Sigmoid colon (tissue), 7 donors: ENCODE data around the gene CEBPB. TPM values are rescaled to one million over a fixed set of nuclear protein-coding genes. Genes with fewer than 3 reads are reported as not detected.

ENCODE experiments used
- DNase-seq: peaks from one replicate; pipeline ENCODE4 v3.0.0-alpha.2; 2019
- H3K27ac ChIP-seq, 4 donors: fragments of 200-600 bp; sonication (generic); one replicate each; pipeline ENCODE4 v1.5.1; 2016 to 2019; ENCODE audit warnings: mild to moderate bottlenecking in 1 of 4
- H3K27me3 ChIP-seq, 3 donors: fragments of 200-600 bp; sonication (generic); one replicate each; pipeline ENCODE4 v1.5.1; 2019; ENCODE audit warnings: mild to moderate bottlenecking in 1 of 3
- H3K36me3 ChIP-seq, 4 donors: fragments of 200-600 bp; sonication (generic); one replicate each; pipeline ENCODE4 v1.5.1; 2016 to 2019
- H3K4me1 ChIP-seq, 4 donors: fragments of 200-600 bp; sonication (generic); one replicate each; pipeline ENCODE4 v1.5.1; 2017 to 2019
- H3K4me3 ChIP-seq, 4 donors: fragments of 200-600 bp; sonication (generic); one replicate each; pipeline ENCODE4 v1.5.1; 2017 to 2019; ENCODE audit warnings: mild to moderate bottlenecking in 2 of 4, moderate library complexity in 1 of 4
- H3K9me3 ChIP-seq, 4 donors: fragments of 200-600 bp in 3 of 4; sonication (generic) in 3 of 4; one replicate each; pipeline versions ENCODE4 v1.5.1 to v1.6.1; 2013 to 2019
- CTCF ChIP-seq, 4 experiments: fragments of 450-650 bp in 3 of 4; fragments of 200-600 bp in 1 of 4; IDR thresholded peaks; one replicate each; pipeline ENCODE4 v1.5.1; 2016 to 2019; ENCODE audit warnings: antibody characterized with exemption in 4 of 4, mild to moderate bottlenecking in 3 of 4, moderate library complexity in 2 of 4
- EP300 ChIP-seq, 4 donors: sonication (generic); formaldehyde crosslinking; IDR thresholded peaks; one replicate each; pipeline ENCODE4 v1.6.1; 2017; ENCODE audit warnings: antibody characterized with exemption in 4 of 4
- POLR2A ChIP-seq, 2 donors: fragments of 450-650 bp; IDR thresholded peaks; one replicate each; pipeline ENCODE4 v1.6.1; 2016; ENCODE audit warnings: antibody characterized with exemption in 2 of 2, mild to moderate bottlenecking in 2 of 2, moderate library complexity in 2 of 2
- POLR2AphosphoS5 ChIP-seq, 4 donors: sonication (generic); formaldehyde crosslinking; IDR thresholded peaks; one replicate each; pipeline ENCODE4 v1.6.1; 2017; ENCODE audit warnings: antibody characterized with exemption in 4 of 4
- WGBS, 2 donors: extraction: QIAGEN DNeasy Blood & Tissue Kit; methylation state at CpG; one replicate each; pipeline ENCODE4 v1.1.7; 2013; 5-methylcytosine and 5-hydroxymethylcytosine counted together
- intact Hi-C: fragments of 100-400 bp; cut with DNase I; formaldehyde crosslinking; loops from one replicate; pipeline ENCODE4 v1.15.1; 2023
- polyA plus RNA-seq, 3 donors: library from polyadenylated mRNA; stranded (reverse); fragments of 200-250 nt; gene quantifications; one replicate each; pipeline ENCODE4 v1.2.3, GENCODE V29; 2013
- total RNA-seq, 4 donors: library from RNA; depleted of rRNA; stranded (reverse); fragments of >200 nt; gene quantifications; one replicate each; pipeline ENCODE4 v1.1.0, GENCODE V29; 2016
- donor health status: healthy with polysubstance abuse.
- donor health status: Bipolar disorder and iron deficiency.
- donor health status: healthy.

CEBPB gene
- total and polyA plus RNA-seq, 7 donors = 6.9 to 173 (median 53.2) TPM

- TF ChIP-seq EP300 (IDR thresholded peaks at IDR 0.05) = no peak
- TF ChIP-seq POLR2A (IDR thresholded peaks at IDR 0.05) = no peak
- TF ChIP-seq POLR2AphosphoS5 (IDR thresholded peaks at IDR 0.05) = no peak
- no peak for TF ChIP-seq CTCF (IDR thresholded peaks at IDR 0.05)
- Histone ChIP-seq H3K27me3 (no peaks in the 10 kb centered on the region), H3K4me3 (no peak overlapping the region), H3K36me3 (no peaks in the 10 kb centered on the region), H3K9me3 (no peaks in the 10 kb centered on the region), H3K4me1 (peaks cover 0 to 22% (median 17%) of the 10 kb centered on the region in 4 donors), H3K27ac (peak overlapping the region in 3 of 4 donors; percentile 28 to 86 (median 32))
- WGBS, 2 donors = 81 to 83% methylated on average over 13 of the region's 13 CpGs
- intact Hi-C loops = no loop called here
- no peak for DNase-seq
Observed at GRCh38 chr20:50220894-50221365, 30.3 kb downstream of the CEBPB start.

GRCh38 chr20:50221501-50222308, 31.1 kb downstream of the CEBPB start:
- TF ChIP-seq EP300 (IDR thresholded peaks at IDR 0.05) = no peak
- TF ChIP-seq POLR2A (IDR thresholded peaks at IDR 0.05) = no peak
- TF ChIP-seq POLR2AphosphoS5 (IDR thresholded peaks at IDR 0.05) = no peak
- TF ChIP-seq CTCF (IDR thresholded peaks at IDR 0.05) = no peak
- DNase-seq = no peak
- no peaks in the 10 kb centered on the region for H3K9me3 ChIP-seq
- H3K4me1 ChIP-seq = peaks cover 0 to 30% (median 21%) of the 10 kb centered on the region in 4 donors
- intact Hi-C loops = no loop called here
- peak overlapping the region in 3 of 4 donors; percentile 6 to 86 (median 28) for H3K27ac ChIP-seq
- no peak overlapping the region for H3K4me3 ChIP-seq
- no peaks in the 10 kb centered on the region for H3K36me3 ChIP-seq
- no peaks in the 10 kb centered on the region for H3K27me3 ChIP-seq
- WGBS, 2 donors = 86 to 88% methylated on average over 18 of the region's 18 CpGs

DNA sequence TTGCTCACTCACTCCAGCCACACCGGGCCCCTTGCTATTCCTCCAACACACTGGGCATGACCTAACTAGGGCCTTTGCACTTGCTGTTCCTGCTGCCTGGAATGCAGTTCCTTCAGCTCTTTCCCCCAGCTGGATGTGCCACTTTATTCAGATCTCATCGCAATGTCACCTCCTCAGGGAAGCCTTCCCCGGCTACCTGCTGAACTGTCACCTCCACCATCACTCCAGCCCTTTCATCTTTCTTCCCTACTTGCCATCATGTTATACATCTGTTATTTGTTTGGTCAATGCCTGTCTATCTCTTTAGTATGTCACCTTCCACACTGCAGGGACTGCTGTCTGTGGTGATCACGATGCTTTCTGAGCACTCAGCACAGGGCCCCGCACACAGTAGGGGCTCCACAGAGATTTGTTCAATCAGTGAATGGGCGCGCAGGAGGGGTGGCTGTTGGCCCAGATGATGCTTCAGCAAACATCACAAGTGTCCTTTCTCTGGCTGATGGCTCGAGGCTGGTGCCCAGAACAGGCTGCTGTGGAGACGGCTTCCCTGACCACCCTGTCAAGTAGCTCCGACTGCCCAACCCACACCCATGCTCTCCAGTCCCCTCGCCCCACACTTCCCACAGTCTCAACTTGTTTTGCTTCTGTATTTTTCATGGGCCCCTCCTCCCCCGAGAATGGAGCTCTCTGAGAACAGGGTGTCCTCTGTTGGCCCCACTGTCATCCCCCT, 31.8 kb downstream of the CEBPB start:
- H3K36me3 ChIP-seq = no peaks in the 10 kb centered on the region
- peak overlapping the region in 3 of 4 donors; percentile 6 to 86 (median 28) for H3K27ac ChIP-seq
- 90 to 93% methylated on average over 12 of the region's 12 CpGs for WGBS, 2 donors
- no peaks in the 10 kb centered on the region for H3K27me3 ChIP-seq
- peaks cover 0 to 34% (median 24%) of the 10 kb centered on the region in 4 donors for H3K4me1 ChIP-seq
- no peak for DNase-seq
- no peaks in the 10 kb centered on the region for H3K9me3 ChIP-seq
- no peak overlapping the region for H3K4me3 ChIP-seq
- no peak for TF ChIP-seq POLR2AphosphoS5 (IDR thresholded peaks at IDR 0.05)
- TF ChIP-seq POLR2A (IDR thresholded peaks at IDR 0.05) = no peak
- TF ChIP-seq CTCF (IDR thresholded peaks at IDR 0.05) = no peak
- TF ChIP-seq EP300 (IDR thresholded peaks at IDR 0.05) = no peak
- intact Hi-C loops = no loop called here

GRCh38 chr20:50223039-50224005, 32.7 kb downstream of the CEBPB start:
- H3K9me3 ChIP-seq = no peaks in the 10 kb centered on the region
- peak overlapping the region; percentile 61 to 86 (median 80) for H3K27ac ChIP-seq
- TF ChIP-seq EP300 (IDR thresholded peaks at IDR 0.05) = no peak
- TF ChIP-seq POLR2A (IDR thresholded peaks at IDR 0.05) = no peak
- no peak for TF ChIP-seq CTCF (IDR thresholded peaks at IDR 0.05)
- no peak for TF ChIP-seq POLR2AphosphoS5 (IDR thresholded peaks at IDR 0.05)
- intact Hi-C loops = no loop called here
- no peaks in the 10 kb centered on the region for H3K27me3 ChIP-seq
- no peak for DNase-seq
- WGBS, 2 donors = 87 to 90% methylated on average over 28 of the region's 28 CpGs
- peaks cover 0 to 34% (median 24%) of the 10 kb centered on the region in 4 donors for H3K4me1 ChIP-seq
- H3K4me3 ChIP-seq = no peak overlapping the region
- no peaks in the 10 kb centered on the region for H3K36me3 ChIP-seq
